WTC11 (cell line): ENCODE measurements around the gene MYO15B. TPM values are rescaled to one million over a fixed set of nuclear protein-coding genes. Genes with fewer than 3 reads are reported as not detected.

Experiments
- ATAC-seq: fragments of 200-7000 bp; cut with Tn5 transposase; 2 replicates; pipeline ENCODE4 v1.10.0; 2021; ENCODE audit warnings: mild to moderate bottlenecking, moderate library complexity
- CTCF ChIA-PET: fragments of 300-600 bp; sonication (Branson Sonifier 250); formaldehyde crosslinking; loops from one replicate; lab custom pipeline; 2021; ENCODE audit warnings: antibody characterized with exemption; lab: Charles Lee
- POLR2A ChIA-PET: fragments of 350-600 bp; sonication (Branson Sonifier 250); formaldehyde crosslinking; loops from one replicate; lab custom pipeline; 2021; ENCODE audit warnings: antibody characterized with exemption; lab: Charles Lee
- DNase-seq: peaks from one replicate; pipeline ENCODE4 v3.0.0; 2021; ENCODE audit warnings: low spot score
- H3K27ac Mint-ChIP-seq: 2 replicates; pipeline ENCODE4 v1.8.0; 2021; ENCODE audit warnings: mixed read lengths
- H3K27me3 Mint-ChIP-seq: 2 replicates; pipeline ENCODE4 v1.8.0; 2021; ENCODE audit warnings: low read depth, mild to moderate bottlenecking, moderate library complexity, mixed read lengths
- H3K36me3 Mint-ChIP-seq: 2 replicates; pipeline ENCODE4 v1.8.0; 2021; ENCODE audit warnings: mixed read lengths
- H3K4me1 Mint-ChIP-seq: 2 replicates; pipeline ENCODE4 v1.8.0; 2022; ENCODE audit warnings: mixed read lengths
- H3K4me3 Mint-ChIP-seq: 2 replicates; pipeline ENCODE4 v1.8.0; 2021; ENCODE audit warnings: mild to moderate bottlenecking, moderate library complexity, mixed read lengths
- H3K9me3 Mint-ChIP-seq: 2 replicates; pipeline ENCODE4 v1.8.0; 2021; ENCODE audit warnings: mixed read lengths
- ATF1 ChIP-seq: sonication (generic); formaldehyde crosslinking; IDR thresholded peaks from 2 replicates; pipeline ENCODE4 v1.8.1; 2023; ENCODE audit warnings: mild to moderate bottlenecking, moderate library complexity, missing genetic modification reagents
- E2F1 ChIP-seq: sonication (generic); formaldehyde crosslinking; IDR thresholded peaks from 2 replicates; pipeline ENCODE4 v1.8.0; 2022; ENCODE audit warnings: mild to moderate bottlenecking, missing genetic modification reagents
- ELF4 ChIP-seq: sonication (generic); formaldehyde crosslinking; IDR thresholded peaks from 2 replicates; pipeline ENCODE4 v1.8.1; 2022; ENCODE audit warnings: low read depth, mild to moderate bottlenecking, moderate library complexity, missing genetic modification reagents
- EMX1 ChIP-seq: fragments of 250-450 bp; sonication (Bioruptor Pico); IDR thresholded peaks from 2 replicates; pipeline ENCODE4 v1.8.0; 2021; ENCODE audit warnings: mild to moderate bottlenecking
- FOXK1 ChIP-seq: sonication (generic); formaldehyde crosslinking; IDR thresholded peaks from 2 replicates; pipeline ENCODE4 v1.8.0; 2022; ENCODE audit warnings: mild to moderate bottlenecking, moderate library complexity, missing genetic modification reagents
- GRHL2 ChIP-seq: fragments of 250-450 bp; sonication (Bioruptor Pico); IDR thresholded peaks from 2 replicates; pipeline ENCODE4 v1.8.0; 2022; ENCODE audit warnings: mild to moderate bottlenecking, moderate library complexity; ENCODE audit not compliant: insufficient replicate concordance, severe bottlenecking
- GTF2I ChIP-seq: fragments of 250-450 bp; sonication (Bioruptor Pico); conservative IDR thresholded peaks from 2 replicates; pipeline ENCODE4 v1.4.0; 2021; ENCODE audit warnings: mild to moderate bottlenecking
- HMGA2 ChIP-seq: fragments of 250-450 bp; sonication (Bioruptor Pico); IDR thresholded peaks from 2 replicates; pipeline ENCODE4 v1.4.0; 2021; ENCODE audit warnings: mild to moderate bottlenecking, moderate library complexity
- IRF2 ChIP-seq: sonication (generic); formaldehyde crosslinking; IDR thresholded peaks from 2 replicates; pipeline ENCODE4 v1.8.0; 2022; ENCODE audit warnings: low read depth, missing genetic modification reagents, borderline replicate concordance
- MXD4 ChIP-seq: fragments of 250-450 bp; sonication (Bioruptor Pico); IDR thresholded peaks from 2 replicates; pipeline ENCODE4 v1.8.0; 2021; ENCODE audit warnings: mild to moderate bottlenecking, moderate library complexity, borderline replicate concordance
- NFYB ChIP-seq: sonication (generic); formaldehyde crosslinking; conservative IDR thresholded peaks from 2 replicates; pipeline ENCODE4 v1.8.0; 2022; ENCODE audit warnings: low read depth, missing genetic modification reagents
- NR1H2 ChIP-seq: sonication (generic); formaldehyde crosslinking; IDR thresholded peaks from 2 replicates; pipeline ENCODE4 v1.9.0; 2021; ENCODE audit warnings: mild to moderate bottlenecking, moderate library complexity, missing genetic modification reagents
- RORB ChIP-seq: fragments of 250-450 bp; sonication (Bioruptor Pico); IDR thresholded peaks from 2 replicates; pipeline ENCODE4 v1.9.0; 2021; ENCODE audit warnings: mild to moderate bottlenecking
- SMAD4 ChIP-seq: sonication (generic); formaldehyde crosslinking; IDR thresholded peaks from 2 replicates; pipeline ENCODE4 v1.8.0; 2022; ENCODE audit warnings: mild to moderate bottlenecking, missing genetic modification reagents
- TEAD1 ChIP-seq: sonication (generic); formaldehyde crosslinking; IDR thresholded peaks from 2 replicates; pipeline ENCODE4 v1.8.0; 2022; ENCODE audit warnings: mild to moderate bottlenecking, missing genetic modification reagents
- USF2 ChIP-seq: sonication (generic); formaldehyde crosslinking; IDR thresholded peaks from 2 replicates; pipeline ENCODE4 v1.8.1; 2023; ENCODE audit warnings: mild to moderate bottlenecking, missing genetic modification reagents, moderate library complexity
- ZNF121 ChIP-seq: sonication (generic); formaldehyde crosslinking; IDR thresholded peaks from 2 replicates; pipeline ENCODE4 v1.8.0; 2023; ENCODE audit warnings: missing genetic modification reagents
- ZNF219 ChIP-seq: sonication (generic); formaldehyde crosslinking; IDR thresholded peaks from 2 replicates; pipeline ENCODE4 v1.8.0; 2023; ENCODE audit warnings: missing genetic modification reagents, mild to moderate bottlenecking, borderline replicate concordance
- ZNF317 ChIP-seq: sonication (generic); formaldehyde crosslinking; IDR thresholded peaks from 2 replicates; pipeline ENCODE4 v1.8.1; 2023; ENCODE audit warnings: low read depth, mild to moderate bottlenecking, moderate library complexity, missing genetic modification reagents, borderline replicate concordance
- total RNA-seq: library from RNA; stranded (reverse); gene quantifications from 3 replicates; pipeline ENCODE4 v1.2.3, GENCODE V29; 2021
- TF ChIP-seq, protein P1 (sequence below): sonication (generic); formaldehyde crosslinking; IDR thresholded peaks from 2 replicates; pipeline ENCODE4 v1.8.0; 2022; ENCODE audit warnings: mild to moderate bottlenecking, missing genetic modification reagents
- TF ChIP-seq, protein P2 (sequence below): sonication (generic); formaldehyde crosslinking; IDR thresholded peaks from 2 replicates; pipeline ENCODE4 v1.8.1; 2022; ENCODE audit warnings: missing genetic modification reagents, borderline replicate concordance

MYO15B gene
- total RNA-seq, 1 experiment from 2014 or later = 35.6 TPM

DNA sequence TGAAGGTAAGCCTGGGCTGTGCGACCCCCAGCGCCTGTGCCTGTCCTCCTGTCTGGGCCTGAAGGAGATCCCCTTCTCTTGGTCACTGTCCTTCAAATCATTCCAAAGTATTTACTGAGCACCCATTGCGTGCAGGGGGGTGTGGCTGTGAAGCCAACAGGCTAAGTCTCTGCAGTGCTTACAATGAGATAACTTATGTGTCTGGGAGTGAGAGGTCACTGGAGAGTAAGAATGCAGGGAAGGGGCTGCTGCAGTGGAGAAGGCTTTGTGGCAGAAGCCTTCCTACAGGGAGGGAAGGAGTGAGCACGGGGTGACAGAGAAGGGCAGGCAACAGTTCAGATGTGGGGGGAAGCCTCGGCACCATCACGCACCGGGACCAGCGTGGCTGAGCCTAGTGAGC lies 34.5 kb downstream of the MYO15B start:
- CTCF ChIA-PET = interaction anchor here (1.5 to 19.0 kb wide), 4 partner anchors 13 to 127 kb away, joined by 3 to 304 read pairs (median 37); partner anchors contain the start of gene SMIM5
- Mint-ChIP-seq H3K4me1 (no peaks in the 10 kb centered on the region), H3K9me3 (no peaks in the 10 kb centered on the region), H3K4me3 (no peak overlapping the region), H3K27me3 (no peaks in the 10 kb centered on the region), H3K36me3 (no peaks in the 10 kb centered on the region), H3K27ac (no peak overlapping the region)
- POLR2A ChIA-PET = no interaction called here
- DNase-seq (no peak), ATAC-seq (no peak)
- TF ChIP-seq EMX1 (CRISPR knock-in tag) = no peak
- TF ChIP-seq HMGA2 (CRISPR knock-in tag) = no peak
- TF ChIP-seq USF2 (CRISPR knock-in tag) = no peak
- TF ChIP-seq ELF4 = no peak
- TF ChIP-seq SMAD4 (CRISPR knock-in tag) = no peak
- no peak for TF ChIP-seq RORB (CRISPR knock-in tag)
- no peak for TF ChIP-seq GRHL2 (CRISPR knock-in tag)
- TF ChIP-seq IRF2 = no peak
- TF ChIP-seq, protein P1, sequence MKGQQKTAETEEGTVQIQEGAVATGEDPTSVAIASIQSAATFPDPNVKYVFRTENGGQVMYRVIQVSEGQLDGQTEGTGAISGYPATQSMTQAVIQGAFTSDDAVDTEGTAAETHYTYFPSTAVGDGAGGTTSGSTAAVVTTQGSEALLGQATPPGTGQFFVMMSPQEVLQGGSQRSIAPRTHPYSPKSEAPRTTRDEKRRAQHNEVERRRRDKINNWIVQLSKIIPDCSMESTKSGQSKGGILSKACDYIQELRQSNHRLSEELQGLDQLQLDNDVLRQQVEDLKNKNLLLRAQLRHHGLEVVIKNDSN (CRISPR knock-in tag) = no peak
- no peak for TF ChIP-seq MXD4 (CRISPR knock-in tag)
- no peak for TF ChIP-seq E2F1
- TF ChIP-seq, protein P2, sequence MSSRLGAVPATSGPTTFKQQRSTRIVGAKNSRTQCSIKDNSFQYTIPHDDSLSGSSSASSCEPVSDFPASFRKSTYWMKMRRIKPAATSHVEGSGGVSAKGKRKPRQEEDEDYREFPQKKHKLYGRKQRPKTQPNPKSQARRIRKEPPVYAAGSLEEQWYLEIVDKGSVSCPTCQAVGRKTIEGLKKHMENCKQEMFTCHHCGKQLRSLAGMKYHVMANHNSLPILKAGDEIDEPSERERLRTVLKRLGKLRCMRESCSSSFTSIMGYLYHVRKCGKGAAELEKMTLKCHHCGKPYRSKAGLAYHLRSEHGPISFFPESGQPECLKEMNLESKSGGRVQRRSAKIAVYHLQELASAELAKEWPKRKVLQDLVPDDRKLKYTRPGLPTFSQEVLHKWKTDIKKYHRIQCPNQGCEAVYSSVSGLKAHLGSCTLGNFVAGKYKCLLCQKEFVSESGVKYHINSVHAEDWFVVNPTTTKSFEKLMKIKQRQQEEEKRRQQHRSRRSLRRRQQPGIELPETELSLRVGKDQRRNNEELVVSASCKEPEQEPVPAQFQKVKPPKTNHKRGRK (CRISPR knock-in tag) = no peak
- no peak for TF ChIP-seq GTF2I (CRISPR knock-in tag)
- TF ChIP-seq ATF1 (CRISPR knock-in tag) = no peak
- TF ChIP-seq NR1H2 (CRISPR knock-in tag) = no peak
- no peak for TF ChIP-seq ZNF121 (CRISPR knock-in tag)
- TF ChIP-seq FOXK1 (CRISPR knock-in tag) = no peak
- no peak for TF ChIP-seq ZNF219
- TF ChIP-seq ZNF317 (CRISPR knock-in tag) = no peak
- TF ChIP-seq NFYB (CRISPR knock-in tag) = no peak

DNA sequence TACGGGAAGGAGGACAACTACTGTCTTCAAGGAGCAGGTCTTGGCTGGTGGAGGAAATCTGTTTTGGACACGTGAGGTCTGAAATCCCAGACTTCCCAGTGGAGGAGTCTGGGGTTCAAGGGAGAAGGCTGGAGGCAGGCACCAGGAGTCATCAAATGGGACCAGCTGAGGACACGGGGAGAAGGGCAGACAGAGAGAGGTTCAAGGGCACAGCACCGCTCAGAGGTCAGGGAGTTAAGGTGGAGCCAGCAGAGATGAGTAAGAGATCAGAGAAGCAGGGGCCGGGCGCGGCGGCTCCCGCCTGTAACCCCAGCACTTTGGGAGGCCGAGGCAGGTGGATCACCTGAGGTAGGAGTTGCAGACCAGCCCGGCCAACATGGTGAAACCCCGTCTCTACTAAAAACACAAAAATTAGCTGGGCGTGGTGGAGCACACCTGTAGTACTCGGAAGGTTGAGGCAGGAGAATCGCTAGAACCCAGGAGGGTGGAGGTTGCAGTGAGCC lies 35.2 kb downstream of the MYO15B start:
- CTCF ChIA-PET = interaction anchor here (1.4 to 19.0 kb wide), 9 partner anchors 12 to 131 kb away, joined by 3 to 304 read pairs (median 32); partner anchors contain the start of gene SMIM5
- H3K27me3 Mint-ChIP-seq = no peaks in the 10 kb centered on the region
- H3K36me3 Mint-ChIP-seq = no peaks in the 10 kb centered on the region
- DNase-seq = no peak
- POLR2A ChIA-PET = interaction anchor here (0.6 kb wide), 1 partner anchor 117 kb away, joined by 4 read pairs; no protein-coding TSS in a partner anchor
- no peak for TF ChIP-seq TEAD1
- no peak overlapping the region for H3K27ac Mint-ChIP-seq
- no peak overlapping the region for H3K4me3 Mint-ChIP-seq
- no peaks in the 10 kb centered on the region for H3K9me3 Mint-ChIP-seq
- no peak for ATAC-seq
- H3K4me1 Mint-ChIP-seq = no peaks in the 10 kb centered on the region
